K562 (cell line): ENCODE measurements around the gene FGF2.

Experiments used
- DNMT1 ChIP-seq: fragments of 450-650 bp; IDR thresholded peaks from 2 replicates; pipeline ENCODE4 v1.6.1; 2016; ENCODE audit warnings: antibody characterized with exemption, mild to moderate bottlenecking
- JUND ChIP-seq, 2 experiments: IDR thresholded peaks; 2 replicates in 1 of 2; 3 replicates in 1 of 2; pipeline ENCODE4 v1.6.1; 2011; ENCODE audit warnings: borderline replicate concordance in 2 of 2, low read depth in 2 of 2, low read length in 2 of 2, improper control_type of control experiment in 1 of 2, missing biosample characterization in 1 of 2, missing genetic modification characterization in 1 of 2, missing genetic modification reagents in 1 of 2
- LEF1 ChIP-seq: fragments of 450-650 bp; IDR thresholded peaks from 2 replicates; pipeline ENCODE4 v1.6.1; 2016; ENCODE audit warnings: mild to moderate bottlenecking
- POLR2A ChIP-seq: fragments of 450-650 bp; conservative IDR thresholded peaks from 2 replicates; pipeline ENCODE4 v1.6.1; 2016
- ZNF77 ChIP-seq: fragments of 250-450 bp; sonication (Bioruptor Pico); IDR thresholded peaks from 2 replicates; pipeline ENCODE4 v1.5.0; 2020

- TF ChIP-seq JUND (IDR thresholded peaks at IDR 0.05; ENCODE audit: borderline replicate concordance, low read depth, low read length) (peak; percentile 62), JUND (tag; IDR thresholded peaks at IDR 0.05; ENCODE audit: borderline replicate concordance, low read depth, low read length) (peak; percentile 66; the same call in 1 of the 3 replicates), POLR2A (no peak), LEF1 (peak; percentile 67; the same call in 1 of the 2 replicates), DNMT1 (no peak), ZNF77 (no peak)
These were observed 22.8 kb upstream of the FGF2 start for GRCh38 chr4:122803788-122804208.
